H1 (cell line): ENCODE data around the gene ADGRL2. TPM values are rescaled to one million over a fixed set of nuclear protein-coding genes. Genes with fewer than 3 reads are reported as not detected.
"Not testable (repeated sequence)": the region's sequence is repeated elsewhere in the genome, so short reads cannot be mapped to it uniquely, and the experiment has no call there.

ENCODE experiments used
- CTCF ChIA-PET: fragments of 300-600 bp; sonication (Branson Sonifier 250); formaldehyde crosslinking; loops from one replicate; lab custom pipeline; 2021; ENCODE audit not compliant: partially characterized antibody; lab: Charles Lee
- POLR2A ChIA-PET: fragments of 300-600 bp; sonication (Branson Sonifier 250); formaldehyde crosslinking; loops from one replicate; lab custom pipeline; 2021; ENCODE audit warnings: inconsistent platforms; ENCODE audit not compliant: partially characterized antibody; lab: Charles Lee
- DNase-seq, 2 experiments: peaks; one replicate each; pipeline versions ENCODE4 v3.0.0 to v3.0.0-alpha.2; 2010 to 2022; ENCODE audit warnings: low spot score in 2 of 2, low read depth in 1 of 2, mixed read lengths in 1 of 2
- FAIRE-seq: peaks from 2 replicates; lab custom pipeline; 2011; peaks lifted over from hg19 to GRCh38; lab: Jason Lieb, UNC
- H2AFZ ChIP-seq: 2 replicates; pipeline ENCODE4 v1.8.1; 2012; ENCODE audit warnings: low read length, inconsistent platforms
- H2AK5ac ChIP-seq: 2 replicates; pipeline ENCODE4 v1.6.1; 2013; ENCODE audit warnings: low read depth, low read length
- H2BK120ac ChIP-seq: replicated peaks from 2 replicates; pipeline ENCODE3; 2013; ENCODE audit warnings: low read depth, low read length, inconsistent platforms
- H2BK12ac ChIP-seq: 2 replicates; pipeline ENCODE4 v1.6.1; 2013; ENCODE audit warnings: low read depth, low read length
- H2BK15ac ChIP-seq: 2 replicates; pipeline ENCODE4 v1.6.1; 2013; ENCODE audit warnings: low read length
- H2BK20ac ChIP-seq: 2 replicates; pipeline ENCODE4 v1.6.1; 2013; ENCODE audit warnings: low read length
- H2BK5ac ChIP-seq: 2 replicates; pipeline ENCODE4 v1.6.1; 2013; ENCODE audit warnings: low read depth, low read length
- H3K14ac ChIP-seq: 2 replicates; pipeline ENCODE4 v1.6.1; 2013; ENCODE audit warnings: inconsistent platforms; ENCODE audit not compliant: insufficient read length
- H3K18ac ChIP-seq: 2 replicates; pipeline ENCODE4 v1.6.1; 2013; ENCODE audit warnings: low read length; ENCODE audit errors: extremely low read depth
- H3K23ac ChIP-seq: 2 replicates; pipeline ENCODE4 v1.6.1; 2013; ENCODE audit warnings: inconsistent platforms; ENCODE audit not compliant: insufficient read length
- H3K23me2 ChIP-seq: 2 replicates; pipeline ENCODE4 v1.6.1; 2013; ENCODE audit warnings: low read depth, low read length
- H3K27ac ChIP-seq: 2 replicates; pipeline ENCODE4 v1.6.1; 2011; ENCODE audit warnings: low read depth, low read length, inconsistent platforms
- H3K27me3 ChIP-seq, 4 experiments: replicated peaks in 1 of 4; 1 replicate in 1 of 4; 2 replicates in 3 of 4; pipeline versions ENCODE4 v1.6.1 to v1.8.1; 2011 to 2013; ENCODE audit warnings: low read length in 3 of 4, mild to moderate bottlenecking in 3 of 4, inconsistent platforms in 2 of 4, mixed read lengths in 2 of 4, moderate library complexity in 1 of 4; ENCODE audit not compliant: control insufficient read depth in 3 of 4, insufficient read depth in 3 of 4; ENCODE audit errors: extremely low read depth in 1 of 4
- H3K36me3 ChIP-seq, 4 experiments: 2 replicates each; pipeline versions ENCODE4 v1.6.1 to v1.8.1; 2011 to 2013; ENCODE audit warnings: mild to moderate bottlenecking in 4 of 4, low read length in 3 of 4, moderate library complexity in 2 of 4, control low read depth in 1 of 4, inconsistent platforms in 1 of 4; ENCODE audit not compliant: insufficient read depth in 4 of 4, control insufficient read depth in 2 of 4
- H3K4ac ChIP-seq: replicated peaks from 2 replicates; pipeline ENCODE3; 2013; ENCODE audit warnings: low read length, low read depth, mixed read lengths, inconsistent platforms; ENCODE audit not compliant: insufficient read length
- H3K4me1 ChIP-seq, 4 experiments: replicated peaks in 1 of 4; 1 replicate in 1 of 4; 2 replicates in 3 of 4; pipeline versions ENCODE4 v1.6.1 to v1.8.1; 2011 to 2013; ENCODE audit warnings: low read length in 3 of 4, inconsistent platforms in 2 of 4, mixed read lengths in 1 of 4; ENCODE audit not compliant: insufficient read depth in 4 of 4, control insufficient read depth in 3 of 4
- H3K4me2 ChIP-seq, 2 experiments: 2 replicates each; pipeline versions ENCODE4 v1.6.1 to v1.8.1; 2011 to 2013; ENCODE audit warnings: low read depth in 2 of 2, low read length in 2 of 2, control low read depth in 1 of 2, inconsistent platforms in 1 of 2, mild to moderate bottlenecking in 1 of 2; ENCODE audit not compliant: insufficient read depth in 1 of 2
- H3K4me3 ChIP-seq, 4 experiments: fragments of 200-600, 300-600 bp in 1 of 4; sonication (generic), shearing (Covaris generic), sonication (Bioruptor Twin) in 1 of 4; 2 replicates each; pipeline versions ENCODE4 v1.5.1 to v1.8.1; 2011 to 2016; ENCODE audit warnings: low read length in 4 of 4, low read depth in 3 of 4, control low read depth in 2 of 4, inconsistent platforms in 2 of 4, mild to moderate bottlenecking in 2 of 4, mixed read lengths in 1 of 4, moderate library complexity in 1 of 4; ENCODE audit not compliant: insufficient read depth in 2 of 4; ENCODE audit errors: extremely low read depth in 1 of 4
- H3K56ac ChIP-seq: replicated peaks from 2 replicates; pipeline ENCODE3; 2013; ENCODE audit warnings: low read depth, mild to moderate bottlenecking, mixed read lengths, low read length, inconsistent platforms; ENCODE audit not compliant: insufficient read length
- H3K79me1 ChIP-seq: 2 replicates; pipeline ENCODE4 v1.6.1; 2013; ENCODE audit warnings: low read depth, low read length, control low read depth
- H3K79me2 ChIP-seq, 2 experiments: 2 replicates each; pipeline versions ENCODE4 v1.6.1 to v1.8.1; 2012 to 2013; ENCODE audit warnings: low read length in 2 of 2, mild to moderate bottlenecking in 2 of 2, inconsistent platforms in 1 of 2; ENCODE audit not compliant: insufficient read depth in 2 of 2, control insufficient read depth in 1 of 2
- H3K9ac ChIP-seq, 4 experiments: replicated peaks in 1 of 4; 1 replicate in 1 of 4; 2 replicates in 3 of 4; pipeline versions ENCODE4 v1.6.1 to v1.8.1; 2011 to 2013; ENCODE audit warnings: low read depth in 3 of 4, low read length in 3 of 4, control low read depth in 2 of 4, mild to moderate bottlenecking in 2 of 4, moderate library complexity in 2 of 4, inconsistent platforms in 1 of 4; ENCODE audit errors: extremely low read depth in 1 of 4
- H3K9me3 ChIP-seq, 2 experiments: 2 replicates each; pipeline versions ENCODE4 v1.6.1 to v1.8.1; 2012 to 2013; ENCODE audit warnings: mild to moderate bottlenecking in 2 of 2, moderate library complexity in 2 of 2, control low read depth in 1 of 2, inconsistent platforms in 1 of 2, low read depth in 1 of 2, low read length in 1 of 2, mixed read lengths in 1 of 2; ENCODE audit not compliant: insufficient read depth in 2 of 2
- H4K20me1 ChIP-seq, 2 experiments: replicated peaks in 1 of 2; 2 replicates each; pipeline versions ENCODE3 to v1.8.1; 2011 to 2013; ENCODE audit warnings: inconsistent platforms in 2 of 2, low read length in 2 of 2, mild to moderate bottlenecking in 1 of 2; ENCODE audit not compliant: insufficient read depth in 2 of 2, control insufficient read depth in 1 of 2
- H4K5ac ChIP-seq: 2 replicates; pipeline ENCODE4 v1.6.1; 2013; ENCODE audit warnings: low read length, low read depth, mixed read lengths, inconsistent platforms; ENCODE audit not compliant: insufficient read length
- H4K8ac ChIP-seq: 2 replicates; pipeline ENCODE4 v1.8.0; 2013; ENCODE audit warnings: mild to moderate bottlenecking, moderate library complexity, low read length, inconsistent platforms; ENCODE audit not compliant: insufficient read depth; ENCODE audit errors: extremely low read depth
- H4K91ac ChIP-seq: replicated peaks from 2 replicates; pipeline ENCODE3; 2013; ENCODE audit warnings: low read length, mixed read lengths, inconsistent platforms; ENCODE audit not compliant: insufficient read length
- WGBS, 2 experiments: shearing (Covaris generic) in 1 of 2; methylation state at CpG; one replicate each; pipeline versions ENCODE4 v1.1.6 to v1.1.7; 2013 to 2015; ENCODE audit warnings: low lambda C conversion rate in 2 of 2, mixed read lengths in 2 of 2, inconsistent platforms in 1 of 2, low coverage in 1 of 2, missing lambda C conversion rate in 1 of 2; ENCODE audit not compliant: insufficient replicate concordance in 2 of 2, insufficient coverage in 1 of 2, insufficient read length in 1 of 2; ENCODE audit errors: extremely low coverage in 1 of 2, missing lambda C conversion rate in 1 of 2; 5-methylcytosine and 5-hydroxymethylcytosine counted together
- polyA plus RNA-seq, 7 experiments: library from polyadenylated mRNA; depleted of rRNA in 3 of 7; stranded (reverse) in 5 of 7; unstranded in 2 of 7; fragments of >200 nt in 5 of 7; fragments of 200-250 nt in 2 of 7; gene quantifications; 1 replicate in 5 of 7; 2 replicates in 1 of 7; 4 replicates in 1 of 7; pipeline versions ENCODE4 v1.2.1 to v1.2.3, GENCODE V29; 2011 to 2013; ENCODE audit warnings: missing spikeins in 2 of 7, mixed read lengths in 2 of 7
- total RNA-seq: library from RNA; stranded (reverse); fragmentation: NEBNext Ultra II Directional; extraction: Animal tissue kit (Norgen Biotek cat#: 25700); gene quantifications from 2 replicates; pipeline ENCODE4 v1.2.1, GENCODE V29; 2021

Gene ADGRL2
- total and polyA plus RNA-seq, 2 of the 8 experiments (the other 6 are each of a cell fraction or from before 2014, with no cell fraction given), result 113 to 124 TPM

- H3K4me1 ChIP-seq, H2AFZ ChIP-seq, H3K9me3 ChIP-seq, H2AK5ac ChIP-seq, H3K23ac ChIP-seq, H2BK120ac ChIP-seq, H4K20me1 ChIP-seq, H3K27me3 ChIP-seq, H3K56ac ChIP-seq, H2BK5ac ChIP-seq, H3K4me3 ChIP-seq, H4K8ac ChIP-seq, H3K23me2 ChIP-seq, H3K9ac ChIP-seq, H4K5ac ChIP-seq, H3K4ac ChIP-seq, H3K36me3 ChIP-seq, CTCF ChIA-PET, FAIRE-seq, H3K18ac ChIP-seq, H3K79me1 ChIP-seq, H3K14ac ChIP-seq, H2BK12ac ChIP-seq, H3K27ac ChIP-seq, H2BK15ac ChIP-seq, H3K4me2 ChIP-seq, H4K91ac ChIP-seq, H2BK20ac ChIP-seq, DNase-seq: not testable (repeated sequence)
- POLR2A ChIA-PET, result interaction anchor here (1.2 kb wide), 1 partner anchor 71 kb away, joined by 3 read pairs; the partner anchor contains the start of gene ADGRL2
- peaks cover 3 to 93% of the 10 kb centered on the region in 2 experiments; a peak in 3 of 4 replicates for H3K79me2 ChIP-seq
- WGBS, 2 experiments, result 85% methylated on average over 3 of the region's 3 CpGs; no CpG with 5 or more reads in 1 of the 2 experiments
Measured at GRCh38 chr1:81871091-81871490, 70.4 kb downstream of the ADGRL2 start.
